ENCODE data around the gene IFT22.

Gene IFT22

GRCh38 chr7:101277155-101277554 lies 44.5 kb downstream of the IFT22 start:
- no peak for DNase-seq (ENCODE audit: low spot score)

GRCh38 chr7:101273206-101273605 lies 48.4 kb downstream of the IFT22 start:
- DNase-seq (ENCODE audit: low spot score), result no peak

- DNase-seq (ENCODE audit: low spot score), result no peak
Observed at GRCh38 chr7:101271021-101271420, 50.6 kb downstream of the IFT22 start.

- DNase-seq (ENCODE audit: low spot score), result no peak
Observed at GRCh38 chr7:101269664-101270063, 51.9 kb downstream of the IFT22 start.

- no peak for DNase-seq (ENCODE audit: low spot score)
Observed at GRCh38 chr7:101265622-101266516, 55.7 kb downstream of the IFT22 start.

GRCh38 chr7:101264102-101264706 lies 57.4 kb downstream of the IFT22 start:
- peak; percentile 29 for DNase-seq (ENCODE audit: low spot score)
